ENCODE data around the gene COL9A1.

COL9A1 gene

DNA sequence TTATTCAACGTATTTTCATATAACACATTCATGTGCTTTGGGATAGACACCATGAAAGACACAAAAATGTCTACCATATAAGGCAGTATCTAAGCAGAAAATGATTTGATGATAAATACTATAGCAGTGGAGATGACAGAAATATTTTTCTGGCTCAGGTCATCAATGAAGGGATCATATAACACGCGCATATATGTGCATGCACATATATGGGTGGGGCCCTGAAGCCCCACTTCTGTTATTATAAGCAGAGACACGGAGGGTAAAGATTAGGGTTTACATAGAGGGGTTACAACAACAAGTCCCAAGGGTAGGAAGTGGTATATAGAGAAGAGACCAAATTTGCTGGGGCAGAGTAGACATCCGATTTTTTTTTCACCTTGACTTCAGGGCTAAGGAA lies 16.0 kb downstream of the COL9A1 start:
- DNase-seq (ENCODE audit: low read depth), result no peak

DNA sequence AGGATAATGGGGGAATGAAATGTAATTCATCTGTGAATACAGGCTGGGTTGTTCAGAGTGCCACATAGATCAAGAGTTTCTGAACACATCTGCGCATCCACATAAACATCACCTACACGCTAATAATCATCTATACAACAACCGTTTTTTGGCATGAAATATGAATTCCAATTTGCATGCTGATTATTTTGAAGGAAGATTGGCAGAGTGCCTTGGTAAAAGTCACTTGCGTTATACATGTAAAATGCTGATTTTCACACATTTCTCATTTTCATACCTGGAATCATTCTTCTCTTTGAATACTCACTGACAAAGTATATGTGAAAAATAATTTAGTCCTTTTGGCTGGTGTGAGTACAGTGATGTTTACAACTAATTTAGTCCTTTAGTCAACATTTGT lies 17.7 kb downstream of the COL9A1 start:
- DNase-seq (ENCODE audit: low read depth), result no peak

DNA sequence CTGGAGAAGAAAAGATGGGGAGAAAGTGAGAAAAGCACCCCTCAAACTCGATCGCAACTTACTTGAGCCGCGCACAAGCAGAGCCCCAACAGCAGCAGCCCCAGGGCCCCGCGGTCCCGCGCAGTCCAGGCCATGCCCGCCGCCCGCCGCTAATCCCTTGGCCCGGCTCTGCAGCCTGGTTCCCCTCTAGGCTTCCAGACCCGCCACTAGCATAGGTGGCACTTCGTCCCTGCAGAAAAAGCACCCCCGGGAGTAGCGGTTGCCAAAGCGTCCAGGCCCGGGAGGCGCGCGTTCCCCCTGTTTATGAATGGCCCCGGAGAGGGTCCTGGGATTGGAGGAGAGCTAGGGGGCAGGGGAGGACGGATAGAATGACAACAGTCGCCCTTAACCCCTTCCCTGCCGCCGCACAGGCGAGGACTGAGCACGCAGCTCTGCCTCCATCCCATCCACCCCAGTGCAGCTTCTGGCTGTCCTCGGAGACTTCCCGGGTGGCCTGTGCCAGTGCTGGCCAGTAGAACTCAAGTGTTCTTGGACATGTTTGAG lies 19.9 kb downstream of the COL9A1 start:
- no peak for DNase-seq (ENCODE audit: low read depth)

DNA sequence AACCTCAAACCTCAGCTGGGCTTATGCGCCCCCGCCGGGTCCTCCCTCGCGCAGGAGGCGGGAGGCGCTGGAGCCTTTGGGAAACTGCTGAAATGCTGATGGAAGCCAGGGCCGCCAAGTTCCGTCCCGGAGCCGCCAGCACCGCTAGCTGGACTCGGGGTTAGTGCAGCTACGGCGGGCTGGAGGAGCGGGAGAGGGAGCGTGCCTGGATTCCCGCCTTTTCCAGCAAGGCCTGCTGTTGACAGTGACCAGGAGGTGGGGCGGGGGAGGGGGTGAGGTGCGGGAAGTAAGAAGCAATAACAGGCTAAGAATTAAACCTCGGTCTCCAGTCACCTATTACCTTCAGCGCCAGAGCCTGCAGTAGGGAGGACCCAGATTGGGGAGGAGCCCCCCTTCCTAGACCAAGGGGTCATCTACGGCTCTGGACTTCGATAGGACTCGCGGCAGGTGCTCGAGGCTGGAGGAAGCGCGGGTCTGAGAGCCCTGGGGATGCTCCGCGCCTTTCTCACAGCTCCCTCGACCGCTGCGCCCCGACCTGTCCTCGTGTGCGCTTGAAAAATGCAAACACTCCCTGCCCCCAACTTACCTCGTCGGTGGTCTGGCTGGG lies 20.5 kb downstream of the COL9A1 start:
- no peak for DNase-seq (ENCODE audit: low read depth)

DNA sequence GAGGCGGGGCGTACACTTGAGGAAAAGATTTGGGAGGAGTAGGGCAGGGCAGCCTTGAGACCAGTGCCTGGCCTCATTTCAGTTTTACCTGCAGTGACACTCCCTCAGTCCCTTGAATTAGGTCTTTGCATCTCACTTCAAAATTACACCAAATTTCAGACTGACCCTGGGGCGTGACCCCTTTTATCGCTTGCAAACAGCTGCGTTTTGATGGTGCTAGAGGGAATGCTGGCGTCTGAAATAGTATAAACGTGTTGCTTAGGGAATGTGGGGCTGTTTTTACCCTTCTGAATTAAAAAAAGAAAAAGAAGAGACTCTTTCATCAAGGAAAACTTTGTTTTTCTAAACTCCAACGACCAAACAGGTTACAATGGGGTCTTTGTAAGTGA lies 21.0 kb downstream of the COL9A1 start:
- DNase-seq (ENCODE audit: low read depth), result no peak

DNA sequence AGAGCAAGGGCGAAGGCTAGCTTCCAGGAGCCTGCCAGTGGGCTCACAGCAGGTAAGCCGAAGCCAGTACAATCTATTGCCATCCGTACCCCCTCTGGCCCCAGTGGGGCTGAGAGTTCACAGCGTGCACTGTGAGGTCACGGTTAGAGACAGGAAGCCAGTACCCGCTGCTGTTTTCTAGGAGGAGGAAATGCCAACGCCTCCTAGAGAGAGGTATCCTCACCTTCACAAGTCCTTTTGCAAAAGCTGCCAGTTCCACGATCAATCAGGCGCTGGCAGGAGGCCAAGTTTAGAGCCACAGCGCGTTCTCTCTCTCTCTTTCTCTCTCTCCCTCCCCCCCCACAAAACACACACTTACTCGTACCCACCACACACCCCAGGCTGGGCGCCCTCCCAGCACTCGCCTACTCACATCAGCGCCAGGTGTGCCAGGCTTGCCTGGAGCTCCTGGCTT lies 22.5 kb downstream of the COL9A1 start:
- no peak for DNase-seq (ENCODE audit: low read depth)

DNA sequence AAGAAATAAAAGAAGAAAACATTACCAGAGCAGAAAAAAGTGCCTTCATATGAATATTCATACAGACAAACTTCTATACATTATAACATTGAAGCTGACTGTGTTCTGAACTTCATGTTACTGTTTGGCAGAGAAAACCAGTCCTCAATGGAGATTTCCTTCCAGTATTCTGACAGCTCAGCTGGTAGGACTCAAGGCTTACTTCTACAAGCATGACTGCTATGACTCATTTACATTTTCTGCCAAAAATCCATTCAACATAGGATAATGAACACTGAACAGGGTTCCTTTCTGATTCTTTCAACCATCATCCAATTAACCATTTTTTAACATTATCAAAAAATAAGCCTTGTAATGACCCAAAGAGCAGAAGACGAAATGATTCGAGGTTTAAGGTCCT lies 25.4 kb downstream of the COL9A1 start:
- DNase-seq (ENCODE audit: low read depth), result no peak

DNA sequence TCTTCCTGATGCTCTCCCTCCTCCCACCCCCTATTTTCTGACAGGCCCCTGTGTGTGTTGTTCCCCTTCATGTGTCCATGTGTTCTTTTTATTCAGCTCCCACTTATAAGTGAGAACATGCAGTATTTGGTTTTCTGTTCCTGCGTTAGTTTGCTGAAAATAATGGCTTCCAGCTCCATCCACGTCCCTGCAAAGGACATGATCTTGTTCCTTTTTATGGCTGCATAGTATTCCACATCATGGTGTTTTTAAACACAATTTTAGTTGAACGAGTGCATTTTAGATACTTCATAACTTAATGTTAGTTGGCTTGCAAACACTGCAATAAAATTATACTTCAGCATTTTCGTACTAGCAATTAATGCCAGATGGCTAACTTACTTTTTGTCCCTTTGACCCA lies 28.5 kb downstream of the COL9A1 start:
- DNase-seq (ENCODE audit: low read depth), result no peak

DNA sequence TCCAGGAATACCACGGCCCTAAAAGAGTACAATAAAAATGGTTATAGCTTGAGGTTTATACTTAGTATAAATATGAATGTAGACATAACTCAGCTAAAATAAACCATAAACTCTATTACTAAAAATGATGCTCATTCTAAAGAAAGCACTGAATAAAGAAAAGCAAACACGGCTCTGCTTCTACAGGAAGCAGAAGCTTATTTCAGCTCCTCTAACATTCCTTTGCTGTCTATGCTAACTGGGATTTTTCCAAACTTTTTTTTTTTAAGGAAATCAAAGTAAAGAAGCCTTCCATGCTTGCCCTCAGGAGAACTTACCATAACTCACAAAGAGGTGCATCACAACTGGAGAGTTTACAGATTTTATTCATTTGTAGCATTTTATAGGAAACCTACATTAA lies 30.8 kb downstream of the COL9A1 start:
- no peak for DNase-seq (ENCODE audit: low read depth)

DNA sequence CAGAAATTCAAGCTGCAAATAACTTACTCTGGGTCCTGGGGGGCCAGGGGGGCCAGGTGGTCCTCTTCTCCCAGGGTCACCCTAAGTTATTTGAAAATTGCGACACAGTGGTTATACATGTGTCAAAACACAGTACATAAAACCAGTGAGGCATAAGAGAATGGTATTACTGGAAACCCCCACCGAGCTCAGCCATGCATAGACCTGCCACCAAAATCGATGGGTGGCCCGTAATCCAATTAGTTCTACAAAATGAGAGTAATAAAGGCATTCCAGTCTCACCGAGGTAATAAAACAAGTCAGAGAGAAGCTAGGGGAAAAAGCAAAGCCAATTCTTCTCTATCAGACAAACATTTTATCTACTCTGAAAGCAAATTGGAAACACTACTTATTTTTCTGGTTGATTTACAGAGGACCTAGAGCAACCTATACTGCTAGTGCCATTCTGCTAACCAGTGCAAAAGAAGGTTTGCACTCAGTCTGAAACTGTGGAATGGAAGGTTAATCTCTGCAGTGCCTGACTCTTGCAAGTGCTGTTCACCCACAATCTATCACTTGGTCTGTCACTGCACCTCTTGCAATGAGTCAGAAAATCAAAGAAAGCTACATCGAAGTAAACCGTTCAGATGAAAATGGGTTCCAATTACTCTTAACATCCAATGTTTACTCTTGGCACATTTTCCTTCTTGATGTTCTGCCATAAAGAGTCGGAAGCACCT lies 32.4 kb downstream of the COL9A1 start:
- no peak for DNase-seq (ENCODE audit: low read depth)

DNA sequence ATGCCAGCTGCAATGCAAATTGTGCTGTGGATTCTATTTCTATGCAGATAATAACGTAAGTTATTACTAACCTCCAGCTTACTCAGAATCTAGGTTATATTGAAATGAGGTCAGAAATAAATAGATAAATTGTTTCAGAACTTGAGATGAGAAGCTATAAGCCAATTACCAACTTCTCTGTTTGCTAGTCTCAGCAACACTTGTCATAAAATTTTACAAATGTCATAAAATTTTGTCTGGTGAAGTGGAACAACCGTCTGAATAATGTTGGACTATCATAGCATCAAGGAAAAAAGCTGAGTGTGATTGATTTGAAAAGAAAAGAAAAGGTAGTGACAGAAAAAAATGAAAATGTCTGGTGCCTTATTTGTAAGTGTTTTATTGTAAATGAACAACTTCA lies 36.7 kb downstream of the COL9A1 start:
- DNase-seq (ENCODE audit: low read depth), result no peak

DNA sequence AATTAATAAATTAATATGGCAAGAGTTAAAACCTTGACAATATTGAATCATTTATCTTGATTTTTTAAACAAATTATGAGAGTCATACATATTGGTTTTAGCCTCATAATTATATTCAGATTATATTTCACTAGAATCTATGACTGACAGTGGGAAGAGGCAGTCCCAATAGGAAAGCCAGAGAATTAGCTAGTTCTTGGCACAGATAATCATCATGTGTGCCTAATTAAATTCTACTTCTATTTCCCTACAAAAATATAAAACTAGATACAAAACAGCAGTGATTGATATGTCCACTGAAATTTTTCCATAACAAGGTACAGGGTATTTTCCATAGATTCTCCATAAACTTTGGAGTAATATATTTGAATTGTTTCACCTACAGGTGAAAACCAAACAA lies 38.6 kb downstream of the COL9A1 start:
- no peak for DNase-seq (ENCODE audit: low read depth)

DNA sequence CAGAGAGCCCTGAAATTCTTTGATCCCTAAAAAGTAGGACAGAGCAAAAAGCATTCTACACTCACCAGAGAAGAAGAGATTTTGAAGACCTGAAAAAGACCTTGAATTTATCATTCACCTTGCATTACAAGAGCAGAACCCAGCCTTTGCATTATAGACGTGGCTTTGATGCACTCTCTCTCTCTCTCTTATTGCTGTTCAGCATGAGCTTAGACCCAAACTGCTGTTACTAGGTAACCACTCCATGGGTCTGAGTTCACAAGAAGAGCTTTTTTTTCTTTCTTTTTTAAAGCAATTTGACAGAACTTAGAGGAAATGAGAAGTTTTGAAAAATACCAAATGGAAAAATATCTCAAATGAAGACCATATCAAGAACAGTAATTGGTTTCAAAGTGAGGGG lies 44.4 kb downstream of the COL9A1 start:
- DNase-seq (ENCODE audit: low read depth), result no peak

DNA sequence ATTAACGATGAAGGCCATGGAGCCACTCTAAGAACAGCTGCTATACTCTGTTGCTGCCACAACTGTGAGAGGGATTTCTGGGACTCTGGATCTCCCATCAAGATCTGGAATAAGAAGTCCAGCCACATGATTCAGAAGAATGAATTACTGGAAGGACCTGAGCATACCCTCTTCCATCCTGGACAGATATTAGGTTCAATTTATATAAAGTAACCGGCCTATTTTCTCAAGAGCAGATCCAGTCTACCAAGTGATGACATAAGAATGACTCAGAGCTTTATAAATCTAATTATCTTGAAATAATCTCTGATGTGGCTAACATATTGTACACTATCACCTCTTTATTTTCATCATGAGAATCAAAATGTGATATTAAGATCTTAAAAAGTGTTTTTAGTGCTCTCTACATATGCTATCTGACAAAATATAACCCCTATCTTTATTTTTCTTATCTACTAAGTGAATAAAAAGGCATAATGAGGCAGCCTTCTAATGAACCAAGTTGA lies 45.1 kb downstream of the COL9A1 start:
- DNase-seq (ENCODE audit: low read depth), result no peak

DNA sequence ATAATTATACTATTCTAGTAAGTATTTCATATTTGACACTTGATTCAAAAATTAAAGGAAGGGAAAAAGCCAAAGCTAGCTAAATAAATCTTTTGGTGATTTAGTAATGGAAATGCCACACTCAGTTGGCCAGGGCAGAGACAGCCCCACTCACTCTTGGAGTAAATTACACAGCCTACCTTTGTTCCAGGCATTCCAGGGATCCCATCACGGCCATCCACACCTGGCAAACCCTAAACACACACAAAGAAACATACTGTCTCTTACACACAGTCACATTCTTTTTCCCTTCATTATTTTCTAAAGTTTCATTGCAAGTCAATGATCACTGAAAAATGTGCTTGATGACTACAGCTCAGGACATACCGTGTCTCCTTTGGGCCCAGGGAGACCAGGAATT lies 48.1 kb downstream of the COL9A1 start:
- no peak for DNase-seq (ENCODE audit: low read depth)

DNA sequence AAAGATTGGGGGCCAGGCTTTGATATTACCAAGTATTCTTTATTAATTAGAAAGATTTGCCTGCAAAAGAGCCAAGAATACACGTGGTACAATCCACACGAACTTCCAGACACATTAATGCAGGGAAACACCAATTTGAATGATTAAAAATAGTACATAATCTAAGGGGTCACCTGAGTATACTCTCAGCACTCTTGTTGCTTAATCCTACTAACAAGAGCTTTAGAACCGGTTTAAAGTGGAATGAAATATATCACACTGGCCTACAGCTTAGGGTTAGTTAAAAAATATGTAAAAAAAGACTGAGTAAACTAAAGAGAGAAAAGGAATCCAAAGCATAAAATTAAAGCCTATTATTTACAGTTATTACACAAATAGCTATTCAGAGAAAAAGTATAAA lies 49.0 kb downstream of the COL9A1 start:
- no peak for DNase-seq (ENCODE audit: low read depth)

DNA sequence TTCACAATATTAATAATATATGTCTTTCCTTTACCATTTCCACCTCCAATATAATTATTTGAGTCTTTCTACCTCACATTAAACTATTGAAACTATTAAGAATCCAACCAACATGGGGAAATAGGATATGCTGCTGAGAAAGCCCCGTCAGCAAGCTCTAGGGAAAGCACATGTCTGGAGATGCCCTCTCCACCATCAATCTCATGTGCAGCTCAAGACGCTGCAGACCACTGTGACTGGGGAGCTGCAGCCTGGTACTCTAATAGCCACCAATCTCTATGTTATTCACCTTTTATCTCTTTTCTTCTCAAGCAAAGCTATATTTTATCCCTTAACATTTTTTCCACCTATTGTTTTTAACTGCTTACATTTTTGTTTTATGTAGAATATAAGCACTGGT lies 50.3 kb downstream of the COL9A1 start:
- DNase-seq (ENCODE audit: low read depth), result no peak

DNA sequence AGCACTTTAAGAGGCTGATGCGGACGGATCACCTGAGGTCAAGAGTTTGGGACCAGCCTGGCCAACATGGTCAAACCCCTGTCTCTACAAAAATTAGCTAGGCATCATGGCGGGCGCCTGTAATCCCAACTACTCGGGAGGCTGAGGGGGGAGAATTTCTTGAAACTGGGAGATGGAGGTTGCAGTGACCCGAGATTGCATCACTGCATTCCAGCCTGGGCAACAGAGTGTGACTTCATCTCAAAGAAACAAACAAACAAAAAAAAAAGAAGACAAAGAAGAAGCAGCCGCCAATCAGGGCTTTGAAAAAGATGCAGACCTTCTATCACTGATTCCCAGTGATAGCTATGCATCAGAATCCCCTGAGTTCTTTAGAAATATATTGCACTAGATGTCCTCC lies 56.8 kb downstream of the COL9A1 start:
- DNase-seq (ENCODE audit: low read depth), result no peak

DNA sequence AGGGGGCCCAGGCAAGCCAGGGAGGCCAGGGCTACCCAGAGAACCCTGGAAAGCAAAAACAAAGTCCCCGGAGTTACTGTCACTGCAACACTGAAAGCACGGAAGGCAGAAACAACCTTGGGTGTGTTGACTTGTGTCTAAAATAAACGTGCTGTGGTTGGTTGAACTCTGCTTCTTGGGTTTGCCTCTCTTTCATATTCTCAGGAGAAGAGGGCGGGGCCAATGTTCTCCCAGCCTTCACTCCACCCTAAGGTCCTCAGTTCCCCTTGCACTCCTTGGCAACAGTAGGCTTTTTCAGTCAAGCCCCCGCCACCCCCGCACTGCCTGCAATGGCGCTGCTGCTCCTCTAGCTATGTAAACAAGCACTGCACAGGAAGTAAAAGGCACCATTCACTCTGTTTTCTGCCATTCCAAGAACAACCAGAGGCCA lies 60.9 kb downstream of the COL9A1 start:
- no peak for DNase-seq (ENCODE audit: low read depth)

DNA sequence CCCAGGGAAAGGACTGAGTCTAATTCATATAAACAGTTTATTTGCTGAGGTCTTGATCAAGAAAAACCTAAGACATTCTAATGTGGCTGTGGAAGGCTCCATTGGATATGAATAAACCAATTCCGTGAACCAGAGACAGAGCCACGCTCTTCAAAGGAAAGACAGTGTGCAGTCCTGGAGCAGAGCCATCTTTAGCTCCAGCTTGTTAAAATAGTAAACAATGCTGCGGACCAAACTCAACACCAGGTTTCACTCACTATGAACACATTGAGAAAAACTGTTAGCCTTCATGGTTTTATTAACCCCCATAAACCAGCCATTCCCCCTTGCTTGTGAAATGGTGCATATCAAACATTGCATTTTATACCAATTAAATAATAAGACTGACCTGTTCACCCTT lies 61.9 kb downstream of the COL9A1 start:
- no peak for DNase-seq (ENCODE audit: low read depth)

DNA sequence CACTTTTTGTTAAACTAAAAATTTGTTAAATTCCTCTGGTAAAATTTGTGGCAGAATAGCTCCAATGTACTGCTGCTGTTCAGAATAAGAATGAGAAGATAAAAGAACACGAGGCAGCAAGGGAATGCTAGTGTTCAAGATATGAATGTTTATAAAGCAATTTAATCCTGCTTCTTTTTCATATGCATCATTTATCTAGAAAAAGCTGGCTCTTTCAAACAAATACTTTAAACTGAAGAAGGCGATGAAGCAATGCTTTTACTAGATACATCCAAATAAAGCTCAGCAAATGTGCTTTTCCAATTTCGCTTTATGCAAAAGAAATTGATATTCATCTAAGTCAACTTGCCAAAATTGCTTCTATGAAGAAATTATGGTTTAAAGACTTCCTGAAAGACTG lies 66.5 kb downstream of the COL9A1 start:
- DNase-seq (ENCODE audit: low read depth), result no peak

DNA sequence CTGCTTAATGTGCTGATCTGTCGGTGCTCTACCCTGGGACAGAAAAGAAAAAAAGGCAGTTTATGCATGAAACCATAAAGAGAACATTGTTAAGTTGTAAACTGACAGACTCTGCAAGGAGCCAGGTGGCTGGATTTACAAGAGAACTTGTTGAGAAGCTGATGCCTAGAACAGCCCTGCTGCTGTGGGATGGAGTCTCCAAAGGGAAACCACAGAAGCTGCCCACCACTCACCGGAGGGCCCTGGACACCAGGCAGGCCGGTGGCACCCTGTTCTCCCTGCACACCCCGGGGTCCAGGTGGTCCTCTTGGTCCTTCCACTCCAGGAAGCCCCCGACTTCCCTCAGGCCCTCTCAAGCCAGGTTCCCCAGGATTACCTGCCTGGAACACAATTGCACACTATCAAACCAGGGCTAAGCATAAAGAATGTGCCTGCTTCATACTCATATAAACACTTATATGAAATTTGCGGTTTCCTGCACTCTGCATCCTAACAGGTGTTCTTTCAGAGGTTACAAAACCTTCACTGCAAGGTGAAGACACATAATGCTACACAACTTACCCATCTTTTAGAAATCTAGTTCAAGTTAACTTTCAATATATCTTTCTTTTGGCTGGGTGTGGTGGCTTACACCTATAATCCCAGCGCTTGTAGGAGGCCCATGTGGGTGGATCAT lies 68.2 kb downstream of the COL9A1 start:
- DNase-seq (ENCODE audit: low read depth), result no peak

DNA sequence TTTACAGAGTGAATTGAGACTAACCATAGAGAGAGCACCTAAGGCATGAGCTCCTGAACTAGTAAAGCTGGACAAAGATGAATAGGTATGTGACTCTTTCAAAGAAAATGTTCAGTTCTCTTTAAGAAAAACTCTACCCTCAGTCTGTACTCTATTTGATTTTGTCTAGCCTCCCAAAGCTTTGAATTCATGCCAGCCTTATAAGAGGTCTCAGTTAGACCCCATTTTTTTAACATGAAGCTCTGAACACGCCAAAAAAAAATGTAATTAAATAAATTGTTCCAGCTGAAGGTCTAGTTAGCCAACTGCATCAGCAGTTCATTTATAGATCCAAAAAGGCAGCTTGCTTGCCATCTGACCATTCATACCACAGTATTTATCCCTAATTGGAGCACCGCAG lies 71.6 kb downstream of the COL9A1 start:
- DNase-seq (ENCODE audit: low read depth), result no peak
